Loucy (cell line): ENCODE results near the gene FTL.

Experiments
- EZH2phosphoT487 ChIP-seq: fragments of 200-600 bp; IDR thresholded peaks from 2 replicates; pipeline ENCODE4 v1.6.1; 2018; ENCODE audit warnings: antibody characterized with exemption, mild to moderate bottlenecking, moderate library complexity, borderline replicate concordance
- TF ChIP-seq, protein P1 (sequence below): fragments of 200-600 bp; sonication (generic); conservative IDR thresholded peaks from 2 replicates; pipeline ENCODE4 v1.5.1; 2014; ENCODE audit warnings: mild to moderate bottlenecking, antibody characterized with exemption, low read length

DNA sequence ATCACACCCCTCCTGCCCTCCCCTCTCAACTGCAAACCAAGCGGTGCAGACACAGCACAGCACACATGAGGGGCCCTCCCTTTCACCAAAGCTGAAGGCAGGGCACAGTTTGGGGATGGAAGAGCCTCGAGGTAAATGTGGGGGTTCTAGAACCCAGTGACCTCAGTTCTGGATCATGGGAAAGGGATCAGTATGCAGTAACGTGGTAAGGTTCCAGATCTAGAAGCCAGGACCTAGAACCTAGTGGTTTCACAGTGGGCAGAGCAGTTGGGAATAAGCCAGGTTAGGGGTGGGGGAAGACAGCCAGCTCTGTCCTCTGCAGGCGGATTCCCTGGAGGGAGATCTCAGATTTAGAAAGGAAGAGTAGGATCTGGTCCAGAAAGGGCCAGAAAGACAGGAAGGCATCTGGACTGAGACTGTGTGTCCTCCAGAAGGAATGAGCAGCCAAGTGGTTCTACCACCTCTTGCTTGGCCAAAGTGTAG lies 3.1 kb downstream of the FTL start:
- TF ChIP-seq, protein P1, sequence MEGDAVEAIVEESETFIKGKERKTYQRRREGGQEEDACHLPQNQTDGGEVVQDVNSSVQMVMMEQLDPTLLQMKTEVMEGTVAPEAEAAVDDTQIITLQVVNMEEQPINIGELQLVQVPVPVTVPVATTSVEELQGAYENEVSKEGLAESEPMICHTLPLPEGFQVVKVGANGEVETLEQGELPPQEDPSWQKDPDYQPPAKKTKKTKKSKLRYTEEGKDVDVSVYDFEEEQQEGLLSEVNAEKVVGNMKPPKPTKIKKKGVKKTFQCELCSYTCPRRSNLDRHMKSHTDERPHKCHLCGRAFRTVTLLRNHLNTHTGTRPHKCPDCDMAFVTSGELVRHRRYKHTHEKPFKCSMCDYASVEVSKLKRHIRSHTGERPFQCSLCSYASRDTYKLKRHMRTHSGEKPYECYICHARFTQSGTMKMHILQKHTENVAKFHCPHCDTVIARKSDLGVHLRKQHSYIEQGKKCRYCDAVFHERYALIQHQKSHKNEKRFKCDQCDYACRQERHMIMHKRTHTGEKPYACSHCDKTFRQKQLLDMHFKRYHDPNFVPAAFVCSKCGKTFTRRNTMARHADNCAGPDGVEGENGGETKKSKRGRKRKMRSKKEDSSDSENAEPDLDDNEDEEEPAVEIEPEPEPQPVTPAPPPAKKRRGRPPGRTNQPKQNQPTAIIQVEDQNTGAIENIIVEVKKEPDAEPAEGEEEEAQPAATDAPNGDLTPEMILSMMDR, result no peak
- TF ChIP-seq EZH2phosphoT487, result no peak
